PC-3 (cell line): ENCODE measurements around the gene CSHL1.
"Not testable (repeated sequence)": the region's sequence is repeated elsewhere in the genome, so short reads cannot be mapped to it uniquely, and the experiment has no call there.

ENCODE experiments used
- EZH2phosphoT487 ChIP-seq: fragments of 300-600 bp; sonication (generic); IDR thresholded peaks from 2 replicates; pipeline ENCODE4 v1.6.1; 2018; ENCODE audit warnings: mild to moderate bottlenecking, antibody characterized with exemption, low read length, borderline replicate concordance
- TF ChIP-seq, protein P1 (sequence below): fragments of 300-600 bp; sonication (generic); conservative IDR thresholded peaks from 2 replicates; pipeline ENCODE4 v1.5.1; 2017; ENCODE audit warnings: antibody characterized with exemption, low read depth, mild to moderate bottlenecking, low read length

DNA sequence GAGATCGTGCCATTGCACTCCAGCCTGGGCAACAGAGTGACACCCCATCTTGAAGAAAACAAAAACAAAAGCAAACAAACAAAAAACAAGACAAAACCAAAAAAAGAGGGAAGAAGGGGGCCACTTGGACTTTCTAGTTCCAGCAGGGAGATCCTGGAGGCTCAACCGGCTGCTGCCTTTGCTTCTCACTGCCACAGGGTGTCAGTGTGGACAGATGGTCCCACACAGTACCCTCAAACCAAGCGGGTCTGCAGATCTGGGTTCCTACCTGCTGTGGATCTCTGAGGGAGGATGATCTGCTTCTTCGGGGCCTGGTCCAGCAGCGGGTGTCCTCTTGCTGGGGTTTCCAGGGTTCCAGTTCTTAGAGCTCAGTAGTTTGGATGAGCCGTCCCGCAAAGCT is 44.4 kb downstream of the CSHL1 start:
- TF ChIP-seq, protein P1, sequence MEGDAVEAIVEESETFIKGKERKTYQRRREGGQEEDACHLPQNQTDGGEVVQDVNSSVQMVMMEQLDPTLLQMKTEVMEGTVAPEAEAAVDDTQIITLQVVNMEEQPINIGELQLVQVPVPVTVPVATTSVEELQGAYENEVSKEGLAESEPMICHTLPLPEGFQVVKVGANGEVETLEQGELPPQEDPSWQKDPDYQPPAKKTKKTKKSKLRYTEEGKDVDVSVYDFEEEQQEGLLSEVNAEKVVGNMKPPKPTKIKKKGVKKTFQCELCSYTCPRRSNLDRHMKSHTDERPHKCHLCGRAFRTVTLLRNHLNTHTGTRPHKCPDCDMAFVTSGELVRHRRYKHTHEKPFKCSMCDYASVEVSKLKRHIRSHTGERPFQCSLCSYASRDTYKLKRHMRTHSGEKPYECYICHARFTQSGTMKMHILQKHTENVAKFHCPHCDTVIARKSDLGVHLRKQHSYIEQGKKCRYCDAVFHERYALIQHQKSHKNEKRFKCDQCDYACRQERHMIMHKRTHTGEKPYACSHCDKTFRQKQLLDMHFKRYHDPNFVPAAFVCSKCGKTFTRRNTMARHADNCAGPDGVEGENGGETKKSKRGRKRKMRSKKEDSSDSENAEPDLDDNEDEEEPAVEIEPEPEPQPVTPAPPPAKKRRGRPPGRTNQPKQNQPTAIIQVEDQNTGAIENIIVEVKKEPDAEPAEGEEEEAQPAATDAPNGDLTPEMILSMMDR, result not testable (repeated sequence)
- not testable (repeated sequence) for TF ChIP-seq EZH2phosphoT487
